NCI-H2107 treated with DMSO at 0.1 percent for 48 hours (cell line): Measurements from ENCODE around the gene ELMO1.

Experiments used
- DNase-seq: peaks from one replicate; lab custom pipeline; 2025; ENCODE audit not compliant: unreplicated experiment; lab: John Stamatoyannopoulos, UW

The ELMO1 gene

GRCh38 chr7:36937754-36938563 is 510.7 kb downstream of the ELMO1 start:
- DNase-seq = no peak

- DNase-seq = no peak
These were observed 516.8 kb downstream of the ELMO1 start for GRCh38 chr7:36931892-36932291.

DNA sequence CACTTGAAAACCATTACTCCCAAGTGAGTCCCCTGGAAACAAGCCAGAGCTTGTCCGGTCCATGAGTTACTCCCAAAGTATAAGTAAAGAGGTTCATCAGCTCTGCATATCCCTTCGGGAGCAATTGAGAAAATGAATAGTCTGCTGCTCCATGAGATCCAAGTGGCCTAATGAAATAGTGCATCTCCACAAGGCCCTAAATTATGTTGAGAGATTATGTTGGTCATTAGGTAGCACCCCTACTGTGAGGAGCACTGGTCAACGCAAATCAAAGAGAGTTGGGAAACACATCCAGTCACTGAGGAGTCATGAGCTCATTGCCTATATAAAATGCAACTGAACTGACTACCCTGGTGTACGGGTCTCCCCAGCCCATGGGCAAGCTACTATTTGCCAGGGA is 518.9 kb downstream of the ELMO1 start:
- DNase-seq = no peak

- DNase-seq = no peak
These were observed 519.9 kb downstream of the ELMO1 start for GRCh38 chr7:36928718-36929117.

GRCh38 chr7:36928311-36928710 is 520.4 kb downstream of the ELMO1 start:
- DNase-seq = no peak

- DNase-seq = no peak
These were observed 523.0 kb downstream of the ELMO1 start for GRCh38 chr7:36925691-36926090.

DNA sequence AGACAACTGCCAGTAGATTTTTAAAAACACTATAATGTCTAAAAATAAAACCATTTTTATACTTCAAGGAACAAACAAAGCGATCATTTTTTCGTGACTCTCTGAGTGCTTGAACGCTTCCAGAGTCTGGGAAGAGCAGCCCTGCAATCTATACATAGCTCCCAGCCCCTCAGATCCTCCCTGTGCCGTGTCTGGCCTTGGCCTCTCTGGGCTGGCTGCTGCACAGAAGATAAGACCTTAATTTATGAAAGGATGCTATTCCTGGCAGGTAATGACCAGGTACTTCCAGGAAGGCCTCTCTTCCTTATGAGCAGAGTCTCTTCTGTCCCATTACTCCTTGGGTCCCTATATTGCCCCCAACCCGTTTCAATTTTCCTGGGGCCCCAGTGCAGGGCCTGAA is 523.5 kb downstream of the ELMO1 start:
- no peak for DNase-seq

- DNase-seq = no peak
These were observed 524.7 kb downstream of the ELMO1 start for GRCh38 chr7:36923943-36924436.

GRCh38 chr7:36923185-36923584 is 525.5 kb downstream of the ELMO1 start:
- DNase-seq = no peak

GRCh38 chr7:36920433-36920832 is 528.2 kb downstream of the ELMO1 start:
- DNase-seq = no peak

- no peak for DNase-seq
These were observed 528.9 kb downstream of the ELMO1 start for GRCh38 chr7:36919738-36920137.

DNA sequence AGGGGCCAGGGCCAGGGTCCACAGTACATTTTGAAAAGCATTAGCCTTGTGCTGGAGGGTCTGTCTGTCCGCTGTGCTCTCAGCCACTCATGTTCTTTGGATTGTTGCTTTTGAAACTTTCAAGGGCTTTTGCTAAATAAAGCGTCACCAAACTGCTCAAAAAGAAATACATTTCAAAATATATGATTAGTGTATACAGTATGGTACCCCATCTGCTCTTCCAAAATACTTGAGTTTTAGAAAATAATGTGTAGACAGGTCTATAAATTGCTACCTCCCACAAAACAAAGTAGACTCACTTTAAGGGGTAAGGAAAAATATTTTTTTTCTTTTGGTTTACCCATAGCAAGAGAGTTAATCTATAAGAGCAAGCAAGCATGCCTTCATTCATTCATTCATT is 530.1 kb downstream of the ELMO1 start:
- no peak for DNase-seq

GRCh38 chr7:36916619-36917018 is 532.0 kb downstream of the ELMO1 start:
- DNase-seq = no peak

DNA sequence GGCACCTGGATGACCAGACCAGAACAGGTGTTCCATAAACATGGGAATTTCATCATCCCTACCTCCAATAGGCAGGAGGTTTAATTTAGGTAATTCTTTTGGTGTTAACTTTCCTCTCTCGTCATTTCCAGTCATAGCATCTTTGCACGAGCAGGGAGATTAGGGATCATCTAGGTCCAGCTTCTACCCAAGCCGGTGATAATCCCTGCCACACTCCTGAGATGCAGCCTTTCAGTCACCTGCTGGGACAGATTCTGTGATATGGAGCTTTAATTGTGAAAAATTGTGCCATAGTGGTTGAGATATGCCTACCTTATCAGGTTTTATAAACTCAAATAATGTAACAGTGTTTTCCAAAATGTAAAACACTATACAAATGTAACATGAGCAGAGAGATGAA is 532.5 kb downstream of the ELMO1 start:
- DNase-seq = no peak

GRCh38 chr7:36911788-36912187 is 536.9 kb downstream of the ELMO1 start:
- no peak for DNase-seq

GRCh38 chr7:36910859-36911258 is 537.8 kb downstream of the ELMO1 start:
- no peak for DNase-seq

DNA sequence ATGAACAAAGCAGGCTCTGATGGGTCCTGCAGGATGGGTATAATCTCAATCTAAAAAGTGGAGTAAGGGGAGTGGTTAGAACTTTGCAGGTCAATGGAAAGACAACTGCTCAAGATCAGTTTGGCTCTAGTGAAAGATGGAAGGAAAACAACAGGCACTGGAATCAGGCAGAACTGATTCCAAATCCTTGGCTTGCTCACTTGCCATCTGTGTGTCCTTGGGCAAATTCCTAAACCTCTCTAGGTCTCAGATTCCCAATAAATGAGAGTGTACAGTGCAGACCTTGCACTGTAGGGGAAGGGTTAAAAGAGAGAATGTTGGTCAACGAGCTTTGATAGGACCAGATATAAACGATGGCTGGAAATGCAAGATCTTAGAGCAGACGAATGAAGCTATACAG is 538.3 kb downstream of the ELMO1 start:
- DNase-seq = no peak

DNA sequence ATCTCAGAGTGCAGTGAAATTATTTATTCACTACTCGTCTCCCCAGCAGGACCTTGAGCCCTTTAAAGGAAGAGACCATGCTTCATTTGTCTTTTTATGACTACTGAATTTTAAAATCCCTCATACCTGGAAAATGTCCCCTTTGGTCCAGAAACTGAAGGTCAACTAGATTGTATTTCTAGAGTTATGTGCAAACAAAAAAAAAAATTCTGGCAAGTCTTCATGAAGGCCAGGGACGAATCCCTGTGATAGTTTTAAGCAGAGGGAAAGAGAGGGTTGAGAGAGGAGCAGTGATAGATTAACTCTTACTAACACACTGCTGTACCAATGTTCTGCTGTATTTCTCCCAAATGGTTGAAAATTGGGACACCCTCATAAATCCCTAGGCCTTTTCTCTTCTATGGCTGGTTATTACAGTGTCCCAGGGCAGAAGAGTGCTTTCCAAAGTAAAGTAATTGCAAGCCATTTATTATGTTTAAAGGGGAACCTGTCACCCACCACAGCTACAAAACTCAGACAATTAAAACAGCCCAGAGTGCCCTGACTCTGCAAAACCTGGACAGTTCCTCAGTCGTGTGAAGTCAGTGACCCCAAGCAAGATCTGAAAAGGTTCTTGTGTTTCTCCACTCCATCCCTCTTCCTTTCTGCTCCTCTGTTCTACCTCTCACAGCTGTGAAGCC is 541.6 kb downstream of the ELMO1 start:
- DNase-seq = no peak

DNA sequence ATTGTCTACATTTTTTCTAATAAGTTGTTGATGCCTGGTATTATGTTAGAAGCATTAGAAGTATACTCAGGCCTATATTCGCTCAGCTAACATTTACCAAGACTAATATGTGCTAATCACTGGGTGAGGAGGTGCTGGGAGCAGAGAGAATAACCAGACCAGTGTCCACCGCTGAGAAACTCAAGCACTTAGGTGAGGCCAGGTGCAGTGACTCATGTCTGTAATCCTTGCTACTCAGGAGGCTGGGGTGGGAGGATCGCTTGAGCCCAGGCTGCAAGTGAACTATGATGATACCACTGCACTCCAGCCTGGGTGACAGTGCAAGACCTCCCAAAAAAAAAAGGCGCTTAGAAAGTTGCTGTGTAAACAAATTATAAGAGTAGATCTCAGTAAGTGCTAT is 542.2 kb downstream of the ELMO1 start:
- no peak for DNase-seq

DNA sequence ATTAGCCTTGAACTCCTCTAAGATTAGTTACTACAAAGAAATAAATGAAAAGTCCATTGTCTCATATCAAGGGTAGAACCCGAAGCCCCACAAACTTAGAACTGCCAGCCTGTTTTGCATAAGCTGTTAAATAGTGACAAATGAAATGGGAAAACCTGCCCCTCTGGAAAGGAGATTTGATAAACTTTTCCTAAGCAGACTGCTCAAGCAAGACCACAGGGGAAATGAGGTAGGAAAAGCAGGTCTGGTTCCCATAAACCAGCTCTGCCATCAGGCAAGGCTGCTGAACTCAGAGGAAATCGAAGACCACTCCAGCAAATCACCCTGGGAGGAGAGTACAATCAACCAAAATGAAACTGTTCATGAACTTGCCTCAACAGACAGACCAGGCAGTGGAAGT is 542.8 kb downstream of the ELMO1 start:
- no peak for DNase-seq

DNA sequence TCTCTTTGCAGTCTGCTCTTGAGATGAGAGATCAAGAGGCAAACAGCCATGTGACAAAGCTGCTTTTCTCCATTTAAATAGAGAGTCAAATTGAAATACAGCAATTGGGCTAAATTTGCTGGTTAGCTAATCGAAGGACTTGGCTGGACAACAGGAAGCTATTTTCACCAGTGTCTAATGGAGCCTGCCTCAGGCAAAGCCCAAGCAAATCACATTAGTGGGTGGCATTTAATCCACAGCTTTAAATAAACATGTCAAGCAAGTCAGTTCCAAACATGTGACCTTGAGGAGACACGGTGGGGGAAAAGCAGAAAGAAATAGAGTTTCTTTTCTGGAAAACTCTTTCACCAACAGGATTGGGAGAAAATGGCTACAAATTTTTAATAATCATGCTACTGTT is 543.9 kb downstream of the ELMO1 start:
- DNase-seq = no peak

DNA sequence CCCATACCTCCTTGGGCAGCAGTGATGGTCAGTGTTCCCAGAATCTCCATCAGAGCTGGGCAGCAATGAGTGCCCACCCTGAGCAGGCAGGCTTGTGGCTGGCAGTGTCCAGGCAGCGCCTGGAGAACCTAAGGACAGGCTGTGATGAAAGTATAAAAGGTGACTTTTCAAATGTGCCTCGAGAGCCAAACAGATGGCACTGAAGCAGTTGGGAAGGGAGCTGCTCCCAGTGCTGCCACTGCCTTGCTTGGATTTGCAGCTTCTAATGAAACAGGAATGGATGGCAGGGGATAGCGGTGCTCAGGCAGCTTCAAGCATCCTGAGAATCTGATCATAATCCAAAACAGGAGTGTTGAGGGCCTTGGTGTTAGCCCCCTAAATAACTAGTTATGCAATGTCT is 544.6 kb downstream of the ELMO1 start:
- no peak for DNase-seq
